GM18867 (cell line): Measurements from ENCODE around the gene OR1I1.
"Not testable (repeated sequence)": the region's sequence is repeated elsewhere in the genome, so short reads cannot be mapped to it uniquely, and the experiment has no call there.

Experiments
- ATAC-seq: cut with Tn5 transposase; IDR thresholded peaks from one replicate; pipeline ENCODE4 v1.9.1; 2021; ENCODE audit warnings: mild to moderate bottlenecking, moderate library complexity; ENCODE audit not compliant: unreplicated experiment

OR1I1 gene, protein sequence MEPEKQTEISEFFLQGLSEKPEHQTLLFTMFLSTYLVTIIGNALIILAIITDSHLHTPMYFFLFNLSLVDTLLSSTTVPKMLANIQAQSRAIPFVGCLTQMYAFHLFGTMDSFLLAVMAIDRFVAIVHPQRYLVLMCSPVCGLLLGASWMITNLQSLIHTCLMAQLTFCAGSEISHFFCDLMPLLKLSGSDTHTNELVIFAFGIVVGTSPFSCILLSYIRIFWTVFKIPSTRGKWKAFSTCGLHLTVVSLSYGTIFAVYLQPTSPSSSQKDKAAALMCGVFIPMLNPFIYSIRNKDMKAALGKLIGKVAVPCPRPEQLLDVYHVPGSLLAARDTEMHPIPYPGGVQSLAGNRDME

DNA sequence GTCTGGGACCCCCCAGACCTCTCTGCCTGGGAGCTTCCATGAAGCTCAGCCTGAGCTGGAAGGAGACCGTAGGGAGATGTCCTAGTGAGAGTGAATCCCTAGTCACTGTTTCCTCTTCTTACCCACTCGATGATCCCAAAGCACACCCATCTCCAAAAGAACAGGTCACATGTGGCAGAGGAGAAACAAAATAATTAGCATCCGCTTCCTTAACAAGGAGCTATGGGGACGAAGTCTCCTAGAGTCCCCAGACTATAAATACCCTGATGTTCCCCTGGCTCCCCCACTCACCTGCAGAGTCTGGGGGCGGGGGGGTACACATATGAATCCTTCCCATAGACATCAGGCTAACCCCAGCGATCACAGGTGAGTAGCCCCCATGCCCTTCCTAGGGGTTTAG is at the start of gene OR1I1:
Gene OR1I1 (plus strand): TSS at position 301 of the 400 bp plus-strand sequence. CDS start 4,855 bp downstream, outside the sequence.
- no peak for ATAC-seq

DNA sequence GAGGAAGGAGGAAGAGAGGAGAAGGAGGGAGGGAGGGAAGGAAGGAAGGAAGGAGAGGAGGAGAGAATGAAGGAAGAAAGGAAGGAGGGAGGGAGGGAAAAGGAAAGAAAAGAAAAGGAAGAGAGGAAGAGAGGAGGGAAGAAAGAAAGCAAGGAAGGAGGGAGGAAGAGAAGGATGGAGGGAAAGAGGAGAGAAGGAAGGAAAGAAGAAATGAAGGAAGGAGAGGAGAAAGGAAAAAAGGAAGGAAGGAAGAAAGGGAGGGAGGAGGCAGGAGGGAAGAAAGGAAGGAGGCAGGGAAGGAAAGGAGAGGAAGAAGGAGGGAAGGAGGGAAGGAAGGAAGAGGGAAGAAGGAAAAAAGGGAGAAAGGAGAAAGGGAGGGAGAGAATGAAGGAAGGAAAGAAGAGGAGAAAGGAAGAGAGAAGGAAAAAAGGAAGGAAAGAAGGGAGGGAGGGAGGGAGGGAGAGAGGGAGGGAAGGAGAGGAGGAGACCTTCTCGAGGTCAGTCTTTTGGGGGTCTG is 46.2 kb upstream of the OR1I1 start:
- ATAC-seq = no peak

DNA sequence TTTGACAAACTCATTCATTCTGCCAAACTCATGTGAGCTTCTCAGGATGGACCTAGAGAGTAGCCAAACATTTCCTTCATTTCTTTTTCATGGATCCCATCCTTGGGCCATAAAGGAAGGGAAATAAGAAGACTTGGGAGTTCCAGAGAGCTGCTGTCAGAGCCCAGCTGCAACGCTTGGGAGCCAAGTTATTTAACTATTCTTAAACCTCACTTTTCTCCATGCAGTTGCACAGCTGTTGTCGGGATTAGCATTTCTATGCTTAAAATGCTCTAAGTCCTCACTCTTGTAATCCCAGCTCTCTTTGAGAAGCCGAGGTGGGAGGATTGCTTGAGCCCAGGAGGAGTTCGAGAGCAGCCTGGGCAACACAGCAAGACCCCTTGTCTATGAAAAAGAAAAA is 44.4 kb upstream of the OR1I1 start:
- ATAC-seq = no peak

DNA sequence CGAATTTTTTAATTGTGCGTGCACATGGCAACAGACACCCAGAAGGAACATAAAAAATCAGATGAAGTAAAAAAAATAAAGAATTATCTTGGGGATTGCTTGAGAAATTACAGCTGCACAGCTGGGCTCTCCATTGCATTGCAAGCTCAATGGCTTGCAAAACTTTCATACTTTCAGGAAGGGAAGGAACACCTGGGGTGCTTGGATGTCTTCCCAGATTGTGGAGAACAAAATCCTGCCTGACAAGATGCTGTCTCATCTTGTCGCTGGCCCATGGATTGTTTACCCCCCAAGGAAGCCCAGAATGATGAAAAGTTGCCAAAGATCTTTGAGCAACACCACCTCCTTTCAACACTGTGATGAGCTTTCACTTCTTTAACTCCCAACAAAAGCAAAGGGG is 43.7 kb upstream of the OR1I1 start:
- no peak for ATAC-seq

DNA sequence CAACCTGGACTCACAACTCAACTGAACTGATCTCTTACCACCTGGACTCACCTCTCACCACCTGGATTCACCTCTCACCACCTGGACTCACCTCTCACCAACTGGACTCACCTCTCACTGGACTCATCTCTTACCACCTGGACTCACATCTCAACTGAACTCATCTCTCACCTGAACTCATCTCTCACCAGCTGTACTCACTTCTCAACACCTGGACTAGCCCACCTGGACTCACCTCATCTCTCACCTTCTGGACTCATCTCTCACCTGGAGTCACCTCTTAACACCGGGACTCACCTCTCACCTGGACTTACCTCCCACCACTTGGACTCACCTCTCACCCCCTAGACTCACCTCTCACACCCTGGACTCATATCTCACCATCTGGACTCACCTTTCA is 40.0 kb upstream of the OR1I1 start:
- ATAC-seq = no peak

DNA sequence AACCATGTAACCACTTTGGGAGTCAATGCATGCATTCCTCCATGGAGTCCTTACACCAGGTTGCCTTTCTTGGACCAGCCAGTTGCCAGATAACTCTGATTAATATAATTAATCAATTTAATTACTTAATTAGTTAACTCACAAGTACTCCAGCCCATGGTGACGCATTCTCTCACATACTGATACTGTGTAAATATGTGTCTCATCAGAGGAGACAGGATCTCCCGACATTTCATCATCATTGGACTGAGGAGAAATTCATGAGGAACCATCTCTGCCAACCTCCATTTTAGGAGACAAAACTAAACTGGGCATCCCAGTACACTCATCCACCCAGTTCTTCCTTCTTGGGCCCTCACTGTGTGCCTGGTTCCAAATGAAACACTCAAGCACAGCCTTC is 39.2 kb upstream of the OR1I1 start:
- ATAC-seq = no peak

DNA sequence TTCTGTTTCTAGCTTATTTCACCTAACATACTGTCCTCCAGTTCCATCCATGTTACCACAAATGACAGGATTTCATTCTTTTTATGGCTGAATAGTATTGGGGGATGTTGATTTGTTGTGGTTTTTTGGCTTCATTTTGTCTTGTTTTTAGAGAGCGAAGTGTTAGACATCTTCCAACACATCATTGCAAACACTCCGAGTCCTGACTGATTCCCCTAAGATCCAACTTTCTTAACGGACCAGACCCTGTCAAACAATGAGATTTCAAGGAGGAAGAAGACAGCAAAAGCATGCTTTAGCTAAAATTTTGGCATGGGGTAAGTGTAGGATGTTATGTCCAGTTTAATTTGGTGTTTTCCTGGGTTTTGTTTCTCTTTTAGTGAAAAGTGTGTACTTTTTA is 36.5 kb upstream of the OR1I1 start:
- ATAC-seq = no peak

DNA sequence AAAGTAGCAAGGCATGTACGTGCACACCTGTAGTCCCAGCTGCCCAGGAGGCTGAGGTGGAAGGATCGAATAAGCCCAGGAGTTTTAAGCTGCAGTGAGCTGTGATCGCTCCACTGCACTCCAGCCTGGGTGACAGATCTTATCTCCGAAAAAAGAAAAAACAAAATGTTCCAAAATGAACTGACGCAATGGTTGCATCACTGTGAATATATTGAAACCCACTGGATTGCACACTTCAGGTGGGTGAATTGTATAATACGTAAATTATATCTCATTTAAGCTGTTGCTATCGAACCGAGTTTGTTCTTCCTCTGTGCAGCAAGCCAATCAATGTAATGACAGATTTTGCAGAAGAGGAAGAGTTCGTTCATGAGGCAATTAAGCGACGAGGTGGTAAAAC is 34.3 kb upstream of the OR1I1 start:
- no peak for ATAC-seq

DNA sequence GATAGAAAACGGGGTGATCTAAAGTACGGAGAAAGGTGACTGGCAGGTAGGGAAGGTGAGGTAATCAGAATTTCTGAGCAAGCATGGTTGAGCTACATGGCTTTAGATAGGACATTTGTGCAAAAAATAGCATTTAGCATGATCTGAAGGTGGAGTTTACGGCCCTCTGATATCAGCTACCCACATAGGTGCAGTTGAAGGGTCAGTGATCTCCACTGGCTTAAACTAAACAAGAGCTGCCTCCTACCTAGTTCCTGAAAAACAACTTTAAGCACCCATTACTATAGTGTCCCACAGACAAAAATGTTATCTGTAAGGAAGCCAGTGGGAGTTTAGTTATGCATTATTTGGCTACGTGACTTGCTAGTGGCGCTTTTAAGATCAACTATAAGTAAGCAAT is 33.9 kb upstream of the OR1I1 start:
- no peak for ATAC-seq

DNA sequence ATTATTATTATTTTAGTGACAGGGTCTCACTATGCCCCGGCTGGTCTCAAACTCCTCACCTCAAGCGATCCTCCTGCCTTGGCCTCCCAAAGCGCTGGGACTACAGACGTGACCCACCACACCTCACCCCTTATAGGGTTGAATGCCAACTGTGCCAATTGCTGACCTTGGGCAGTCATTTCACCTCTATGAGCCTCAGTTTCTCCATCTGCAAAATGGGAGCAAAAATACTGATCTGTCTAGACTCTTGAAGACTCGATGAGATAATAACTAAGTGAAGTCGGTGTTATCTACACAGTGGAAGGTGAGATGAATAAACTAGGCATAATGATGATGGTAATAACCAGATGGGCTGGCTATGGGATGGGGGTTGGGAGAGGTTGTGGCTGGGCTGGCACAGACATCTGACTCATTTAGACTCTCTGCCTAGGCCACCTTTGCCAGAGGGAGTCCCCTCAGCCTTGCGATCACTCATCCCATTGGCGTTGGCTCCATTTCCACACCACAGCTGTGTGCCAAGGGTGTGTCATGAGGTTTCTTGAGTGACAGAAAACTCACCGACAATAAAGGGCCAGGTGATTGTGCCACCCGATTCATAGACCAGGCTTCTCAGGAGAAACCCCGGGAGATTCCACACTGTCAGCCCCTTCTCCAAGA is 33.0 kb upstream of the OR1I1 start, which contains the start of gene CASP14:
Gene CASP14 (plus strand): TSS at position 596 of the 657 bp plus-strand sequence. CDS start 2,772 bp downstream, outside the sequence.
- ATAC-seq = no peak

DNA sequence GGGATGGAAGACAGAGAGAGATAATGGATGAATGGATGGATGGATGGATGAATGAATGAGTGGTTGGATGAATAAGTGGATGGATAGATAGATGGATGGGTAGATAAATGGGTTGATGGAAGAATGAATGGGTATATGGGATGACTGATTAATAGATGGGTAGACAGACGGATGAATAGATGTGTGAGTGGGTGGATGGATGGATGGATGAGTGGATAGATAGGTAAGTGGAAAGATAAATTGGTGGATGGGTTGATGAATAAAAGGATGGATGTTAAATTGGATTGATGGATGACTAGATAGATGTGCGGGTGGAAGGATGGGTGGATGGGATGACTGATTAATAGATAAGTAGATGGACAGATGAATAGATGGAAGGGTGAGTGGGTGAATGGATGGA is 31.4 kb upstream of the OR1I1 start:
- ATAC-seq = no peak

DNA sequence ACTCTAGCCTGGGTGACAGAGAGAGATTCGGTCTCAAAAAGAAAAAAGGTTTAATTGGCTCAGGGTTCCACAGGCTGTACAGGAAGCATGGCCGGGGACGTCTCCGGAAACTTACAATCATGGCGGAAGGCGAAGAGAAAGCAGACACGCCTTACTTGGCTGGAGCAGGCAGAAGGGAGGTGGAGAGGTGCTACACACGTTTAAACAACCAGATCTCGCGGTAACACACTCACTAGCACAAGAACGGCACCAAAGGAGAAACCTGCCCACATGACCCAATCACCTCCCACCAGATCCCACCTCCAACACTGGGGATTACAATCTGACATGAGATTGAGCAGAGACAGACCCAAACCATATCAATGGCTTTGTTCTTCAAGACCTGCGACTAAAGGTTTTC is 20.0 kb upstream of the OR1I1 start:
- no peak for ATAC-seq

DNA sequence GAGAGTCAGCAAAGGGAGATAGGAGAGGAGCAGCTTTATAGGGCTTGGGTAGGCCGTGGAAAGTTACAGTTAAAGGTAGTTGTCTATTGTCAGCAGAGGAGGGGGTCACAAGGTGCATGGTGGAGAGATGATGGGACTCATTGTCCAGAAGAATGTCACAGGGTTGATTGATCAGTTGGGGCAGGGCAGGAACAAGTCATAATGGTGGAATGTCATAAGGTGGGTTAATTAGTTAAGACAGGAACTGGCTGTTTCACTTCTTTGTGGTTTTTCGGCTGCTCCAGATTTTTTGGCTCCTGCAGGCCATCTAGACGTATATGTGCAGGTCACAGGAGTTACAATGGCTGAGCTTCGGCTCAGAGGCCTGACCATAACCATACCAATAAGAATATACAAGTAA is 11.6 kb upstream of the OR1I1 start:
- ATAC-seq = not testable (repeated sequence)

DNA sequence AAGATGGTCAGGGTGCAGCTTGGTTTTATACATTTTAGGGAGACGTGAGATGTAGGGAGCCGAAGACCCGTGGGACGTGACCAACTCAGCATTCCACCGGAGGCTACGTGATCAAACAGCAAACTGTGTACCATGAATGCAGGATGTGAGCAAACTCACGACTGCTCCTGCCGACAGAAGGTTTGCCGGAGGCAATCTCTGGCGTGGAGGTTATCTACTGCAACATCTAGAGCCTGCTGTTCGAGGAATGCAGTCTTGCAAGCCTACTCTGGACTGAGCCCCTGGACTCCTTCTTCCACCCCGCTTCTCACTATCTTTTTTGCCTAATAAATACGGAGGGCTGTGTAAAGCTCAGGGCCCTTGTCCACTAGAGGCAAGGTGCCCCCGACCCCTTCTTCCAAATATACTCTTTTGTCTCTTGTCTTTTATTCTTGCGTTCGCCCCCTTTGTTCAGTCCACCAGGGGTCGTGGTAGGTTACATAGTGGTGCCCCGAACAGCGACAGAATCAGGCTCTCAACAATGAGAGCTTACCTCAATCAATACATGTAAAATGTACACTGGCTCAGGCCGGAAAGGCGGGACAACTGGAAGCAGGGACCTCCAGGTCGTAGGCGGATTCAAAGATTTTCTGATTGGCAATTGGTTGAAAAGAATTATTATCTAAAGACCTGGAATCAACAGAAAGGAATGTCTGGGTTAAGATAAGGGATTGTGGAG is 8.9 kb upstream of the OR1I1 start:
- no peak for ATAC-seq

DNA sequence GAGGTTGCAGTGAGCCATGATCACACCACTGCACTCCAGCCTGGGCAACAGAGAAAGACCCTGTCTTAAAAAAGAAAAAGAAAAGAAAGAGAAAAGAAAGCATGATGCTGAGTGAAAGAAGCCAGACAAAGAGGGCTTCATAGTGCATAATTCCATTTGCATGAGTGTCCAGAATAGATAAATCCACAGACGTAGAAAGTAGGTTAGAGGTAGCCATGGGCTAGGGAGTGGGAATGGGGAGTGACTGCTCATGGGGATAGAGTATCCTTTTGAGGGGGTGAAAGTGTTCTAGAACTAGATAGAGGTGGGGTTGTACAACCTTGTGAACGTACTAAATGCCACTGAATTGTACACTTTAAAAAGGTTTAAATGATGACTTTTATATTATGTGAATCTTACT is 7.6 kb upstream of the OR1I1 start:
- ATAC-seq = no peak

DNA sequence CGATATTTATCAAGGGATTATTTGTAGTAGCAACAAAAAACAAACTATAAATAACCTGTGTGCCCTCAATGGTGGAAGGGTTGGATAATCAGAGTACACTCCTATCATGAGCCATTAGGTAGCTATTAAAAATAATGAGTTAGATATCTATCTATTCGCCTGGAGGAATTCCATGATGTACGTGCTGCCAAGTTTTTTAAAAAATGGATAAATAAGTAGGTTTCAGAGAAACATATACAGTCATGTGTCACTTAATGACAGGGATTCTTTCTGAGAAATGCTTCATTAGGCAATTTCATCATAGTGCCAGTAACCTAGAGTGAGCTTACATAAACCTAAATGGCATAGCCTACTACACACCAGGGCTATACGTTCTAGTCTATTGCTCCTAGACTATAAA is 6.2 kb upstream of the OR1I1 start:
- ATAC-seq = no peak

DNA sequence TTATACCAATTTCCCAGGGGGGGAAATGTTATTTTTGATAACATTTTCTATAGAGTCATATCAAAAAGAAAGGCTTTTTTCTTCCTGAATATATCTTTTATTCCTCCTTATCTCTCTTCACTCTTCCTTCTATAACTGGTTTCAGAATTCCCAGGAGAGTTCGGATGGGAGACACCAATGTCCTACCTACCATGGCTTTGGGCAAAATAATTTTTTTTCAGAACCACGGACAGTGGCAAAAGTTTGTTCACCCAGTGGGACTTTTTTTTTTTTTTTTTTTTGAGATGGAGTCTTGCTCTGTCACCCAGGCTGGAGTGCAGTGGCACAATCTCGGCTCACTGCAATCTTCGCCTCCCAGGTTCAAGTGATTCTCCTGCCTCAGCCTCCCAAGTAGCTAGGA is 2.0 kb upstream of the OR1I1 start:
- ATAC-seq = not testable (repeated sequence)

DNA sequence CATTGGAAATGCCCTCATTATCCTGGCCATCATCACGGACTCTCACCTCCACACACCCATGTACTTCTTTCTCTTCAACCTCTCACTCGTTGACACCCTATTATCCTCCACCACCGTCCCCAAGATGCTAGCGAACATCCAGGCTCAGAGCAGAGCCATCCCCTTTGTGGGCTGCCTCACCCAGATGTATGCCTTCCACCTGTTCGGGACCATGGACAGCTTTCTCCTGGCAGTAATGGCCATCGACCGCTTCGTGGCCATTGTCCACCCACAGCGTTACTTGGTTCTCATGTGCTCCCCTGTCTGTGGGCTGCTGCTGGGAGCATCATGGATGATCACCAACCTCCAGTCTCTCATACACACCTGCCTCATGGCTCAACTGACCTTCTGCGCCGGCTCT is 5.2 kb downstream of the OR1I1 start:
- ATAC-seq = no peak

DNA sequence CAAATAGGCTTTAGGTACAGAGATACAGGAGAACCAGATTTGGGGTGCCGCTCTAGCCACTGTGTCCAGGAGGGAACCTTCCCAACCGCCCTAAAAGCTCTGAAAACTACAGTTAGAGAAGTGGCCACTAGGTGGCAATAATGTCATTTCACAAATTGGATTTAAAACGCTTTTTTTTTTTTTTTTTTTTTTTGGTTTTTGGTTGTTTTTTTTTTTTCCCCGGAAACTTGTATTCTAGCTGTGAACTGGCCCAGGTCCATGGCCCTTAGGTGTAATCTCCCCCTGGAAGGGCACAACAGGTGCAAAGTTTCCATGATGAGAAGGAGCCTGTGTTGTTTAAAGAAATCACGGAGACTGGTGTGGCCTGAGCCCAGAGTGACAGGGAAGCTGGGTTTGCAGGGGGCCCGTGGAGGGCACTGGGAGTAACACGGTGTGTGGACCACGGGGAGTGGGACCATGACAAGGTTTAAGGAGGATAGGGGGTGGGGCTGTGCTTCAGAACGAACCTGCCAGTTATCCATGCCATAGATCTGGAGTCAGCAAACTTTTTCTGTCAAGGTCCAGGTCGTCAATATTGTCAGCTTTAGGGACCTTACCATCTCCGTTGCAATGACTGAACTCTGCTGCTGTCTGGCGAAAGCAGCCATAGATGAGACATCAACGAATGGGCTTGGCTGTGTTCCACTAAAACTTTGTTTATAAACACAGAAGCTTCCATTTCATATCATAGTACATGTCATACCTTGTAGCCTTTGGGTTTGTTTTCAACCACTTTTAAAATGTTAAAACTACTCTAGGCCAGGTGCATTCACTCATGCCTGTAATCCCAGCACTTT is 10.1 kb downstream of the OR1I1 start:
- ATAC-seq = no peak

DNA sequence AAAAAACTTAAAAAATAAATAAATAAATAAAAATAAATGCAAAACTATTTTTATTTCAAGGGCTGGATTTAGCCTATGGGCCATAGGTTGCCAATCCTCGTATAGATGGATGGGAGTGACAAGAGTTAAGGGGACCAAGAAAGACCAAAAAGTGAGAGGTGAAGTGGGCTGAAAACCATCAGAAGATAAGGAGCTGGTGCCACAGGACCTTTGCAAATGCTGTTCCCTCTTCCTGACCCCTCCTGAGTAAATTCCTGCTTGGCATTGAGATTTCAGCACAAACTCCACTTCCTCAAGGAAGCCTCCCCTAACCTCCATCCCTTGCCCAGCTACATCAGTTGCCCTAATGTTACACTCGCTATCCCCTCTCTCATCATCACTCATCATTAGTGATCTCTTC is 11.0 kb downstream of the OR1I1 start:
- ATAC-seq = no peak

DNA sequence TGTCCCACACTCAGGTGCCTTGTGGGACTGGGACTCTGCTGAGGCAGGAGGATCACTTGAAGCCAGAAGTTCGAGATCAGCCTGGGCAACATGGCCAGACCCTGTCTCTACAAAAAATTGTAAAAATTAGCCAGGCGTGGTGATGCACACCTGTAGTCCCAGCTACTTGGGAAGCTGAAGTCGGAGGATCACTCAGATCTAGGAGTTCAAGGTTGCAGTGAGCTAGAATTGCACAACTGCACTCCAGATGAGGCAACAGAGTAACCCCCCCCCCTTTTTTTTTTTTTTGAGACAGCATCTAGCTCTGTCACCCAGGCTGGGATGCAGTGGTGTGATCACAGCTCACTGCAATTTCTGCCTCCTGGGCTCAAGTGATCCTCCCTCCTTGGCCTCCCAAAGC is 14.2 kb downstream of the OR1I1 start:
- no peak for ATAC-seq
